K562 (cell line): Measurements from ENCODE around the gene LGALS3BP. TPM values are rescaled to one million over a fixed set of nuclear protein-coding genes. Genes with fewer than 3 reads are reported as not detected.

ENCODE experiments used
- ATAC-seq: fragments of 200-7000 bp; cut with Tn5 transposase; 3 replicates; pipeline ENCODE4 v1.9.1; 2020; ENCODE audit warnings: moderate library complexity
- BruUV-seq: library from RNA; stranded (reverse); fragments of 400-500 nt; replicated peaks from 2 replicates; lab custom pipeline; 2021; lab: Mats Ljungman, UMichigan
- CTCF ChIA-PET: fragments of 300-600 bp; formaldehyde crosslinking; extraction: SDS; loops from one replicate; lab custom pipeline; 2021; ENCODE audit warnings: low intra/inter-chr PET ratio; lab: Yijun Ruan, JAX
- POLR2A ChIA-PET: fragments of 300-600, 350-650 bp; sonication (Branson Sonifier 250); formaldehyde crosslinking; extraction: SDS; loops from one replicate; lab custom pipeline; 2021; ENCODE audit warnings: antibody characterized with exemption, inconsistent platforms; lab: Yijun Ruan, JAX
- DNase-seq, 4 experiments: peaks; one replicate each; pipeline versions ENCODE4 v3.0.0 to v3.0.0-alpha.2; 2011 to 2018; ENCODE audit warnings: low spot score in 3 of 4, mixed read lengths in 3 of 4; ENCODE audit errors: extremely low read depth in 1 of 4
- FAIRE-seq: peaks from 2 replicates; lab custom pipeline; 2011; peaks lifted over from hg19 to GRCh38; lab: Jason Lieb, UNC
- H2AFZ ChIP-seq: 2 replicates; pipeline ENCODE4 v1.6.0; 2011; ENCODE audit warnings: low read depth, low read length, control low read depth, inconsistent platforms
- H3K27ac ChIP-seq: fragments of 200-600 bp; 3 replicates; pipeline ENCODE4 v1.8.0; 2011; ENCODE audit warnings: low read depth, mild to moderate bottlenecking, control low read depth, inconsistent platforms, low read length, moderate library complexity, mixed read lengths; ENCODE audit errors: extremely low read depth
- H3K27me3 ChIP-seq, 2 experiments: fragments of 300-600 bp in 1 of 2; 2 replicates in 1 of 2; 3 replicates in 1 of 2; pipeline versions ENCODE4 v1.6.0 to v1.8.0; 2011; ENCODE audit warnings: inconsistent platforms in 2 of 2, low read length in 2 of 2, mild to moderate bottlenecking in 1 of 2, mixed read lengths in 1 of 2, moderate library complexity in 1 of 2; ENCODE audit not compliant: control insufficient read depth in 2 of 2, insufficient read depth in 2 of 2
- H3K36me3 ChIP-seq: fragments of 300-600 bp; 3 replicates; pipeline ENCODE4 v1.8.0; 2011; ENCODE audit warnings: mild to moderate bottlenecking, low read length, inconsistent platforms; ENCODE audit not compliant: control insufficient read depth, insufficient read depth
- H3K4me1 ChIP-seq, 2 experiments: fragments of 200-600 bp in 1 of 2; replicated peaks in 1 of 2; 2 replicates in 1 of 2; 3 replicates in 1 of 2; pipeline versions ENCODE4 v1.5.1 to v1.8.0; 2011; ENCODE audit warnings: inconsistent platforms in 2 of 2, low read length in 2 of 2, mild to moderate bottlenecking in 1 of 2, mixed read lengths in 1 of 2, moderate library complexity in 1 of 2; ENCODE audit not compliant: control insufficient read depth in 2 of 2, insufficient read depth in 2 of 2
- H3K4me2 ChIP-seq: 2 replicates; pipeline ENCODE4 v1.6.1; 2011; ENCODE audit warnings: low read length, control low read depth, inconsistent platforms, mixed read lengths; ENCODE audit not compliant: insufficient read depth
- H3K4me3 ChIP-seq: fragments of 200-600 bp; sonication (generic), shearing (Covaris generic); 2 replicates; pipeline ENCODE4 v1.5.1; 2016; ENCODE audit warnings: control low read depth, inconsistent platforms
- H3K79me2 ChIP-seq: fragments of 200-600 bp; 3 replicates; pipeline ENCODE4 v1.8.0; 2011; ENCODE audit warnings: low read length, inconsistent platforms; ENCODE audit not compliant: control insufficient read depth, insufficient read depth
- H3K9ac ChIP-seq, 2 experiments: 2 replicates each; pipeline versions ENCODE4 v1.6.0 to v1.6.1; 2011; ENCODE audit warnings: low read depth in 2 of 2, low read length in 2 of 2, control low read depth in 1 of 2, inconsistent platforms in 1 of 2, mild to moderate bottlenecking in 1 of 2, mixed read lengths in 1 of 2; ENCODE audit not compliant: insufficient read depth in 1 of 2
- H3K9me1 ChIP-seq: one replicate; pipeline ENCODE4 v1.6.0; 2011; ENCODE audit warnings: inconsistent platforms, mild to moderate bottlenecking, low read length, moderate library complexity; ENCODE audit not compliant: control insufficient read depth, insufficient read depth
- H3K9me3 ChIP-seq: replicated peaks from 2 replicates; pipeline ENCODE4 v1.5.1; 2011; ENCODE audit warnings: low read depth, low read length, inconsistent platforms; ENCODE audit not compliant: control insufficient read depth, insufficient read depth
- H4K20me1 ChIP-seq: replicated peaks from 2 replicates; pipeline ENCODE4 v1.6.1; 2011; ENCODE audit warnings: low read length, inconsistent platforms, mixed read lengths; ENCODE audit not compliant: control insufficient read depth, insufficient read depth
- E2F3 ChIP-seq: fragments of 250-450 bp; sonication (Bioruptor Pico); IDR thresholded peaks from 2 replicates; pipeline ENCODE4 v1.4.0; 2020; ENCODE audit warnings: mild to moderate bottlenecking
- E4F1 ChIP-seq: fragments of 250-450 bp; sonication (Bioruptor Pico); IDR thresholded peaks from 2 replicates; pipeline ENCODE4 v1.5.0; 2021; ENCODE audit warnings: mild to moderate bottlenecking, borderline replicate concordance
- GTF2A2 ChIP-seq: IDR thresholded peaks from 2 replicates; pipeline ENCODE4 v1.6.1; 2016; ENCODE audit warnings: mild to moderate bottlenecking, missing genetic modification characterization, missing compliant biosample characterization
- PHB2 ChIP-seq: fragments of 450-650 bp; IDR thresholded peaks from 2 replicates; pipeline ENCODE4 v1.6.1; 2017; ENCODE audit warnings: low read depth
- RFX1 ChIP-seq: fragments of 450-650 bp; IDR thresholded peaks from 2 replicates; pipeline ENCODE4 v1.6.1; 2016; ENCODE audit warnings: mild to moderate bottlenecking, moderate library complexity
- SP1 ChIP-seq: sonication (generic); formaldehyde crosslinking; IDR thresholded peaks from 2 replicates; pipeline ENCODE4 v1.8.1; 2022; ENCODE audit warnings: mild to moderate bottlenecking, missing genetic modification reagents
- ZNF212 ChIP-seq: fragments of 450-650 bp; formaldehyde crosslinking; IDR thresholded peaks from 2 replicates; pipeline ENCODE4 v1.4.0; 2020; ENCODE audit warnings: mild to moderate bottlenecking
- WGBS: fragments of 100-300 bp; shearing (Covaris generic); methylation state at CpG from one replicate; pipeline ENCODE4 v1.1.6; 2016; ENCODE audit warnings: low coverage, mixed read lengths; ENCODE audit not compliant: insufficient coverage; ENCODE audit errors: missing lambda C conversion rate; 5-methylcytosine and 5-hydroxymethylcytosine counted together
- in situ Hi-C: fragments of 300-500 bp; cut with MboI; formaldehyde crosslinking; loops from 4 replicates; pipeline ENCODE4 v1.15.0; 2018; ENCODE audit warnings: inconsistent platforms, mixed read lengths
- intact Hi-C: fragments of 100-400 bp; cut with micrococcal nuclease; formaldehyde crosslinking; loops from 2 replicates; pipeline ENCODE4 v1.14.2; 2022
- polyA plus RNA-seq, 8 experiments: library from polyadenylated mRNA; depleted of rRNA in 4 of 8; stranded (reverse) in 5 of 8; unstranded in 3 of 8; fragments of >200 nt; fragmentation: Nextera tagmentation in 2 of 8; fragmentation: Illumina TruSeq in 1 of 8; extraction: Ambion mirVana in 2 of 8; extraction: Trizol in 1 of 8; gene quantifications; 2 replicates each; pipeline versions ENCODE4 v1.2.1 to v1.2.3, GENCODE V29; 2011 to 2014; ENCODE audit warnings: inconsistent platforms in 1 of 8, missing spikeins in 1 of 8
- total RNA-seq, 7 experiments: library from RNA; depleted of rRNA in 6 of 7; stranded (reverse); fragments of >200 nt in 6 of 7; fragmentation: Illumina TruSeq in 2 of 7; extraction: Trizol in 2 of 7; gene quantifications; 2 replicates each; pipeline versions ENCODE4 v1.2.1 to v1.2.3, GENCODE V29; 2011 to 2021; ENCODE audit warnings: low replicate concordance in 1 of 7
- TF ChIP-seq, protein P1 (sequence below): fragments of 450-650 bp; formaldehyde crosslinking; conservative IDR thresholded peaks from 2 replicates; pipeline ENCODE4 v1.4.0; 2022; ENCODE audit warnings: mild to moderate bottlenecking, missing genetic modification characterization
- TF ChIP-seq, protein P2 (sequence below), 2 experiments: IDR thresholded peaks in 1 of 2; conservative IDR thresholded peaks in 1 of 2; 2 replicates each; pipeline ENCODE4 v1.6.1; 2016; ENCODE audit warnings: low read depth in 2 of 2, mild to moderate bottlenecking in 1 of 2, missing compliant biosample characterization in 1 of 2, missing genetic modification characterization in 1 of 2, moderate library complexity in 1 of 2
- TF ChIP-seq, protein P3 (sequence below): fragments of 450-650 bp; conservative IDR thresholded peaks from 2 replicates; pipeline ENCODE4 v1.6.1; 2016; ENCODE audit warnings: missing genetic modification characterization, low read depth, mild to moderate bottlenecking, control low read depth, missing compliant biosample characterization
- TF ChIP-seq, protein P4 (sequence below): fragments of 450-650 bp; IDR thresholded peaks from 2 replicates; pipeline ENCODE4 v1.6.1; 2016; ENCODE audit warnings: missing biosample characterization, missing genetic modification characterization

LGALS3BP gene
- total and polyA plus RNA-seq, 9 of the 15 experiments (the other 6 are each of a cell fraction or from before 2014, with no cell fraction given): 0.39 to 5.3 (median 3.2) TPM

DNA sequence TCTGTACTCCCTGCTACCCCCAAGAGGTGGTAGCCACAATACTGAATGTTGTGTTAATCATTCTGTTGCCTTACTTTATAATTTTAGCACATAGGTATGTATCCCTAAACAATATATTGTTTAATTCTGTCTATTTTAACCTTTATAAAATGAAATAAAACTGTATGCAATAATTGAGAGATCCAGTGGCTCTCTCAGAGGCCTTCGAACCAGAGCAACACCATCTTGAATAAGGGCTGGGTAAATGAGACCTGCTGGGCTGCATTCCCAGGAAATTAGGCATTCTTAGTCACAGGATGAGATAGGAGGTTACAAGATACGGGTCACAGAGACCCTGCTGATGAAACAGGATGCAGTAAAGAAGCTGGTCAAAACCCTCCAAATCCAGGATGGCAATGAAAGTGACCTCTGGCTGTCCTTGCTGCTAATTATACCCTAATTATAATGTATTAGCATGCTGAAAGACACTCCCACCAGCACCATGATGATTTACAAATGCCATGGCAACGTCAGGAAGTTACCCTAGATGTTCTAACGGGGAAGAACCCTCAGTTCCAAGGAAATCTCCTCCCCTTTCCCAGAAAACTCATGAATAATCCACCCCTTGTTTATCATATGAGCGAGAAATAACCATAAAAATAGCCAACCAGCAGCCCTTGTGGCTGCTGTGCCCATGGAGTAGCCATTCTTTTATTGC is 31.9 kb upstream of the LGALS3BP start:
- peaks cover 30% of the 10 kb centered on the region for H3K79me2 ChIP-seq
- 9% methylated on average over 5 of the region's 5 CpGs for WGBS
- ATAC-seq: no peak; the same call in 2 of the 3 replicates
- peak overlapping the region; percentile 51 for H2AFZ ChIP-seq
- H3K27ac ChIP-seq: no peak overlapping the region
- no peak overlapping the region for H3K9ac ChIP-seq
- no peak overlapping the region for H3K4me3 ChIP-seq
- H3K4me2 ChIP-seq: no peak overlapping the region; the same call in 1 of the 2 replicates
- H3K9me1 ChIP-seq: peaks cover 3% of the 10 kb centered on the region
- peaks cover 23 to 25% of the 10 kb centered on the region in 2 experiments for H3K4me1 ChIP-seq
- BruUV-seq: no TSS peak
- H3K9me3 ChIP-seq: no peaks in the 10 kb centered on the region
- in situ Hi-C loops (no loop called here), intact Hi-C loops (no loop called here)
- POLR2A ChIA-PET: no interaction called here
- H3K36me3 ChIP-seq: peaks cover 11% of the 10 kb centered on the region; the same call in 2 of the 3 replicates
- FAIRE-seq: no peak
- CTCF ChIA-PET: no interaction called here
- H3K27me3 ChIP-seq: no peaks in the 10 kb centered on the region
- peaks cover 2% of the 10 kb centered on the region; the same call in 1 of the 2 replicates for H4K20me1 ChIP-seq
- peak in 1 of 4 experiments; percentile 42 for DNase-seq
- TF ChIP-seq RFX1 (peak; percentile 84), E2F3 (CRISPR knock-in tag) (peak; percentile 93), SP1 (CRISPR knock-in tag) (no peak), E4F1 (CRISPR knock-in tag) (peak; percentile 84), GTF2A2 (tag) (peak; percentile 98), ZNF212 (CRISPR knock-in tag) (peak; percentile 97), PHB2 (no peak)
- TF ChIP-seq, protein P1, sequence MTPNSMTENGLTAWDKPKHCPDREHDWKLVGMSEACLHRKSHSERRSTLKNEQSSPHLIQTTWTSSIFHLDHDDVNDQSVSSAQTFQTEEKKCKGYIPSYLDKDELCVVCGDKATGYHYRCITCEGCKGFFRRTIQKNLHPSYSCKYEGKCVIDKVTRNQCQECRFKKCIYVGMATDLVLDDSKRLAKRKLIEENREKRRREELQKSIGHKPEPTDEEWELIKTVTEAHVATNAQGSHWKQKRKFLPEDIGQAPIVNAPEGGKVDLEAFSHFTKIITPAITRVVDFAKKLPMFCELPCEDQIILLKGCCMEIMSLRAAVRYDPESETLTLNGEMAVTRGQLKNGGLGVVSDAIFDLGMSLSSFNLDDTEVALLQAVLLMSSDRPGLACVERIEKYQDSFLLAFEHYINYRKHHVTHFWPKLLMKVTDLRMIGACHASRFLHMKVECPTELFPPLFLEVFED (CRISPR knock-in tag): peak; percentile 98
- TF ChIP-seq, protein P2, sequence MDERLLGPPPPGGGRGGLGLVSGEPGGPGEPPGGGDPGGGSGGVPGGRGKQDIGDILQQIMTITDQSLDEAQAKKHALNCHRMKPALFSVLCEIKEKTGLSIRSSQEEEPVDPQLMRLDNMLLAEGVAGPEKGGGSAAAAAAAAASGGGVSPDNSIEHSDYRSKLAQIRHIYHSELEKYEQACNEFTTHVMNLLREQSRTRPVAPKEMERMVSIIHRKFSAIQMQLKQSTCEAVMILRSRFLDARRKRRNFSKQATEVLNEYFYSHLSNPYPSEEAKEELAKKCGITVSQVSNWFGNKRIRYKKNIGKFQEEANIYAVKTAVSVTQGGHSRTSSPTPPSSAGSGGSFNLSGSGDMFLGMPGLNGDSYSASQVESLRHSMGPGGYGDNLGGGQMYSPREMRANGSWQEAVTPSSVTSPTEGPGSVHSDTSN (CRISPR knock-in tag; IDR thresholded peaks at IDR 0.05; ENCODE audit: low read depth): no peak
- TF ChIP-seq, protein P2 (tag; conservative IDR thresholded peaks at IDR 0.05; ENCODE audit: low read depth): 0 out of 2 replicates have a peak, but pooled peaks have one; percentile 15
- TF ChIP-seq, protein P3, sequence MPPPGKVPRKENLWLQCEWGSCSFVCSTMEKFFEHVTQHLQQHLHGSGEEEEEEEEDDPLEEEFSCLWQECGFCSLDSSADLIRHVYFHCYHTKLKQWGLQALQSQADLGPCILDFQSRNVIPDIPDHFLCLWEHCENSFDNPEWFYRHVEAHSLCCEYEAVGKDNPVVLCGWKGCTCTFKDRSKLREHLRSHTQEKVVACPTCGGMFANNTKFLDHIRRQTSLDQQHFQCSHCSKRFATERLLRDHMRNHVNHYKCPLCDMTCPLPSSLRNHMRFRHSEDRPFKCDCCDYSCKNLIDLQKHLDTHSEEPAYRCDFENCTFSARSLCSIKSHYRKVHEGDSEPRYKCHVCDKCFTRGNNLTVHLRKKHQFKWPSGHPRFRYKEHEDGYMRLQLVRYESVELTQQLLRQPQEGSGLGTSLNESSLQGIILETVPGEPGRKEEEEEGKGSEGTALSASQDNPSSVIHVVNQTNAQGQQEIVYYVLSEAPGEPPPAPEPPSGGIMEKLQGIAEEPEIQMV: peak; percentile 88
- TF ChIP-seq, protein P4, sequence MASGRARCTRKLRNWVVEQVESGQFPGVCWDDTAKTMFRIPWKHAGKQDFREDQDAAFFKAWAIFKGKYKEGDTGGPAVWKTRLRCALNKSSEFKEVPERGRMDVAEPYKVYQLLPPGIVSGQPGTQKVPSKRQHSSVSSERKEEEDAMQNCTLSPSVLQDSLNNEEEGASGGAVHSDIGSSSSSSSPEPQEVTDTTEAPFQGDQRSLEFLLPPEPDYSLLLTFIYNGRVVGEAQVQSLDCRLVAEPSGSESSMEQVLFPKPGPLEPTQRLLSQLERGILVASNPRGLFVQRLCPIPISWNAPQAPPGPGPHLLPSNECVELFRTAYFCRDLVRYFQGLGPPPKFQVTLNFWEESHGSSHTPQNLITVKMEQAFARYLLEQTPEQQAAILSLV (tag): peak; percentile 95
